Liver (tissue), 9 donors: Measurements from ENCODE around the gene RBM10. TPM values are rescaled to one million over a fixed set of nuclear protein-coding genes. Genes with fewer than 3 reads are reported as not detected.

Experiments used
- DNase-seq: peaks from one replicate; pipeline ENCODE4 v3.0.0-alpha.2; 2017; ENCODE audit warnings: low spot score
- H3K27ac ChIP-seq, 2 donors: one replicate each; pipeline ENCODE4 v1.7.0; 2013; ENCODE audit warnings: inconsistent platforms in 2 of 2, low read length in 2 of 2, control low read depth in 1 of 2, low read depth in 1 of 2, mild to moderate bottlenecking in 1 of 2
- H3K27me3 ChIP-seq, 4 donors: one replicate each; pipeline versions ENCODE4 v1.6.1 to v1.7.0; 2013; ENCODE audit warnings: low read length in 3 of 4, inconsistent platforms in 1 of 4, mild to moderate bottlenecking in 1 of 4, moderate library complexity in 1 of 4; ENCODE audit not compliant: control insufficient read depth in 4 of 4, insufficient read depth in 4 of 4
- H3K36me3 ChIP-seq, 4 donors: one replicate each; pipeline versions ENCODE4 v1.6.1 to v1.7.0; 2013; ENCODE audit warnings: low read length in 3 of 4, mild to moderate bottlenecking in 3 of 4, low read depth in 1 of 4, moderate library complexity in 1 of 4; ENCODE audit not compliant: control insufficient read depth in 4 of 4, insufficient read depth in 3 of 4
- H3K4me1 ChIP-seq, 4 donors: one replicate each; pipeline versions ENCODE4 v1.6.1 to v1.7.0; 2013; ENCODE audit warnings: low read length in 3 of 4, mild to moderate bottlenecking in 3 of 4, moderate library complexity in 1 of 4; ENCODE audit not compliant: control insufficient read depth in 4 of 4, insufficient read depth in 4 of 4
- H3K4me3 ChIP-seq, 3 donors: one replicate each; pipeline versions ENCODE4 v1.6.1 to v1.7.0; 2013; ENCODE audit warnings: low read length in 3 of 3, control low read depth in 1 of 3, low read depth in 1 of 3, mild to moderate bottlenecking in 1 of 3
- H3K9ac ChIP-seq, 2 donors: one replicate each; pipeline ENCODE4 v1.7.0; 2013; ENCODE audit warnings: low read length in 2 of 2, mild to moderate bottlenecking in 2 of 2, moderate library complexity in 2 of 2, control low read depth in 1 of 2, low read depth in 1 of 2
- H3K9me3 ChIP-seq, 4 donors: one replicate each; pipeline versions ENCODE4 v1.6.1 to v1.7.0; 2013; ENCODE audit warnings: low read length in 3 of 4; ENCODE audit not compliant: control insufficient read depth in 4 of 4
- ATF3 ChIP-seq: IDR thresholded peaks from 2 replicates; pipeline ENCODE4 v1.6.1; 2016; ENCODE audit warnings: antibody characterized with exemption
- EGR1 ChIP-seq, 2 donors: IDR thresholded peaks; 2 replicates each; pipeline ENCODE4 v1.6.1; 2016 to 2018; ENCODE audit warnings: antibody characterized with exemption in 2 of 2, low read depth in 2 of 2
- FOXA1 ChIP-seq: IDR thresholded peaks from 2 replicates; pipeline ENCODE4 v1.6.1; 2016; ENCODE audit warnings: antibody characterized with exemption
- FOXA2 ChIP-seq: IDR thresholded peaks from 2 replicates; pipeline ENCODE4 v1.6.1; 2016; ENCODE audit warnings: antibody characterized with exemption
- GABPA ChIP-seq, 2 donors: IDR thresholded peaks in 1 of 2; conservative IDR thresholded peaks in 1 of 2; 2 replicates each; pipeline ENCODE4 v1.6.1; 2016; ENCODE audit warnings: antibody characterized with exemption in 2 of 2, mild to moderate bottlenecking in 1 of 2, moderate library complexity in 1 of 2
- HNF4A ChIP-seq, 2 donors: conservative IDR thresholded peaks; 2 replicates each; pipeline ENCODE4 v1.6.1; 2016; ENCODE audit warnings: antibody characterized with exemption in 2 of 2, mild to moderate bottlenecking in 2 of 2
- HNF4G ChIP-seq: IDR thresholded peaks from 2 replicates; pipeline ENCODE4 v1.6.1; 2016; ENCODE audit warnings: antibody characterized with exemption
- JUND ChIP-seq, 2 donors: IDR thresholded peaks; 2 replicates each; pipeline ENCODE4 v1.6.1; 2016; ENCODE audit warnings: antibody characterized with exemption in 2 of 2
- NR2F2 ChIP-seq: IDR thresholded peaks from 2 replicates; pipeline ENCODE4 v1.6.1; 2016; ENCODE audit warnings: antibody characterized with exemption
- RAD21 ChIP-seq, 2 donors: IDR thresholded peaks; 2 replicates each; pipeline ENCODE4 v1.6.1; 2016; ENCODE audit warnings: antibody characterized with exemption in 2 of 2, mild to moderate bottlenecking in 2 of 2
- REST ChIP-seq: IDR thresholded peaks from 2 replicates; pipeline ENCODE4 v1.6.1; 2016; ENCODE audit warnings: antibody characterized with exemption, mild to moderate bottlenecking
- SP1 ChIP-seq: IDR thresholded peaks from 2 replicates; pipeline ENCODE4 v1.6.1; 2018; ENCODE audit warnings: antibody characterized with exemption, mild to moderate bottlenecking
- TAF1 ChIP-seq: conservative IDR thresholded peaks from 2 replicates; pipeline ENCODE4 v1.6.1; 2016; ENCODE audit warnings: antibody characterized with exemption, mild to moderate bottlenecking
- ZBTB33 ChIP-seq: IDR thresholded peaks from 2 replicates; pipeline ENCODE4 v1.6.1; 2016; ENCODE audit warnings: antibody characterized with exemption
- WGBS: extraction: QIAGEN DNeasy Blood & Tissue Kit; methylation state at CpG from one replicate; pipeline ENCODE4 v1.1.7; 2013; 5-methylcytosine and 5-hydroxymethylcytosine counted together
- polyA plus RNA-seq, 2 donors: library from polyadenylated mRNA; stranded (reverse) in 1 of 2; unstranded in 1 of 2; fragments of 200-250 nt in 1 of 2; fragments of >200 nt in 1 of 2; fragmentation: Nextera tagmentation in 1 of 2; extraction: Ambion mirVana in 1 of 2; gene quantifications; one replicate each; pipeline versions ENCODE4 v1.2.1 to v1.2.3, GENCODE V29; 2013 to 2015
- total RNA-seq, 2 donors: library from RNA; depleted of rRNA; stranded (reverse); fragments of >200 nt; gene quantifications; one replicate each; pipeline ENCODE4 v1.2.3, GENCODE V29; 2014
- donor health status: healthy.
- donor health status: healthy.
- donor health status: healthy.
- donor health status: healthy.
- donor health status: healthy.

The RBM10 gene
- total and polyA plus RNA-seq, 4 donors: 8.2 to 26.6 (median 17.5) TPM

GRCh38 chrX:47224896-47225290 lies 79.9 kb downstream of the RBM10 start:
- no peak overlapping the region for H3K9ac ChIP-seq
- H3K27ac ChIP-seq: no peak overlapping the region
- no peak overlapping the region for H3K4me3 ChIP-seq
- H3K36me3 ChIP-seq: peaks cover 11 to 60% (median 29%) of the 10 kb centered on the region in 4 donors
- 92% methylated on average over 4 of the region's 4 CpGs for WGBS
- DNase-seq: no peak
- H3K27me3 ChIP-seq: no peaks in the 10 kb centered on the region
- H3K9me3 ChIP-seq: no peaks in the 10 kb centered on the region
- peaks cover 2 to 18% (median 10%) of the 10 kb centered on the region in 4 donors for H3K4me1 ChIP-seq
- no peak for TF ChIP-seq SP1
- TF ChIP-seq RAD21 (IDR thresholded peaks at IDR 0.05): no peak

GRCh38 chrX:47226071-47226470 lies 81.0 kb downstream of the RBM10 start:
- Histone ChIP-seq H3K36me3 (peaks cover 11 to 60% (median 29%) of the 10 kb centered on the region in 4 donors), H3K4me1 (peaks cover 0 to 6% (median 0%) of the 10 kb centered on the region in 4 donors), H3K9ac (no peak overlapping the region), H3K27me3 (no peaks in the 10 kb centered on the region), H3K27ac (no peak overlapping the region), H3K9me3 (no peaks in the 10 kb centered on the region), H3K4me3 (no peak overlapping the region)
- WGBS: 90% methylated on average over 6 of the region's 6 CpGs
- no peak for DNase-seq
- TF ChIP-seq EGR1 (IDR thresholded peaks at IDR 0.05; ENCODE audit: low read depth in 2 of 2): no peak
- TF ChIP-seq REST: no peak
- TF ChIP-seq ATF3: no peak
- no peak for TF ChIP-seq TAF1
- TF ChIP-seq JUND (IDR thresholded peaks at IDR 0.05): no peak
- no peak for TF ChIP-seq HNF4G
- no peak for TF ChIP-seq NR2F2
- no peak for TF ChIP-seq RAD21 (IDR thresholded peaks at IDR 0.05)
- no peak for TF ChIP-seq SP1
- no peak for TF ChIP-seq FOXA1
- TF ChIP-seq GABPA (IDR thresholded peaks at IDR 0.05 in 1 of 2, conservative IDR thresholded peaks at IDR 0.05 in 1 of 2): no peak
- no peak for TF ChIP-seq HNF4A (conservative IDR thresholded peaks at IDR 0.05)
- no peak for TF ChIP-seq ZBTB33
- TF ChIP-seq FOXA2: no peak
